Measurements from ENCODE around the gene METTL25B.

METTL25B gene

DNA sequence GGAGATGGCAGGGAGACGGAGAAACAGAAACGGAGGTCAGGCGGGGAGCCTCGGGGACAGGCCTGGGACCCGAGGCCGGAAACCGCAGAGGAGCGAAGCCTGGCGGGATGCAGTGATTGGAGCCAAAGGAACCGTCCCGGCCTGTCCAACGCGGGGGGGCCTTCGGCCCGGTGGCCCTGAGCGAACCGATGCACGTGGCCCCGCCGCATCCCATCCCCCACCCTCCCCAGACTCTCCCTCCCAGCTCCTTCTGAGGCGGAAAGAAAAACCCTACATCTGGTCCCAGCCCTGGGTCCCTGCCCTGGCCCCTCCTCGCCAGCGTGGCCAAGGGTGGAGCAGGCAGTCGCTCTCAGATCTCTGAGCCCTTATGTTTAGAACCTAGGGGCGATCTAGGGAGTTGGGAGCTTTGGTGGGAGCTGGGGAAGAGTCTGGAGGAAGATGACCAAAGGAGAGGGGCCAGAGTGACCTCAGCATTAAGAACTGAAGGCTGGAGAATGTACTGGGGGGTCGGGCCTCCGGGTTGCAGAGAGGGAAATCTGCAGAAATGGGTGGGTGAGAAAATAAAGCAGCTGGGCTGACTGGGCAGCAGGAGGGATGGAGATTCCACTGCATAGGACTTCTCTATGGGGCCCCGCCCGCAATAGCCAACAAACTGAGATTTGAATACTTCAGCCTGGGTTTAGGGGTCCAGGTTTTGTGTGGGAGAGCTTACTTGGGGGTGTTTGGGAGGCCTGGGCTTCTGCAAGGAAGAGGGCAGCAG, 21.4 kb upstream of the METTL25B start:
- no peaks in the 10 kb centered on the region for H3K36me3 ChIP-seq (ENCODE audit: insufficient read depth, low read length)
- H3K9me3 ChIP-seq (ENCODE audit: control insufficient read depth, insufficient read depth, low read length) = no peaks in the 10 kb centered on the region
- H3K9ac ChIP-seq (ENCODE audit: low read depth, low read length) = peak overlapping the region; percentile 72
- peaks cover 45% of the 10 kb centered on the region for H3K4me1 ChIP-seq (ENCODE audit: insufficient read depth, low read length)

DNA sequence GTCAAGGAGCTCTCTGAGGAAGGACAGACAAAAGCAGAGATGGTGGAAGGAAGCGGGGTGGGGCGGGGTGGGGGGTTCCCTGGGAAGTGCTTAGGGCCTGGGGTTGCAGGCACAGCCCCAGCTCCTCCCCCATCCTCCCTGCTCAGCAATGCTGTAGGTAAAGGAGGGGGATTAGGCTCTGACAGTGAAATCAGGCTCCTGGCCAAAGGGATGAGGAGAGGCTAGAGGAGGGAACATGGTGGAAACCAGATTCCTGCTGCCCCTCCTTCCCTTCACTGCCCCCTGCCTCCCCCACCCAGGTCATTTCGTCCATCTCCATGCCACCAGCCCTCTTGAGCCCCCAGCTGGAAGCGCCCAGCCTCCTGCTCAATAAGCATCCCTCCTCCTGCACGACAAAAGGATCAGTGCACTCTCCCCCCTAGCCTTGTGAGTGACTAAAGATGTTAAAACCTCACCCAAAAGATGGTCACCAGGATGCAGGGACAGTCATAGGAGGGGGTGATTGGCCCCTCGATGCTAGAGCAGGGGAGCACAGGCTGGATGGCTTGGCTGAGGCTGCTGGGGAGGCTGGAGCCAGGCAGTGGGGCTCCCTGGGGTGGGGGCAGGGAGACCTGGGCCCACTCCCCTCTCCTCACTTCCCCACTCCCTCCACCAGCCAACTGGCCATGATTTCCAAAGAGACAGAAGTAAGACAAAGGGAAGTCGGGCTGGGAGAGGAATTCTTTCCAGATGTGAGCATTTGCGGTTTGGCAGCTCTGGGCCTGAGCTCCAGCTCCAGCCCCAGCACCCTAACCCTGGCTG, 20.7 kb upstream of the METTL25B start:
- no peaks in the 10 kb centered on the region for H3K9me3 ChIP-seq (ENCODE audit: control insufficient read depth, insufficient read depth, low read length)
- peaks cover 50% of the 10 kb centered on the region for H3K4me1 ChIP-seq (ENCODE audit: insufficient read depth, low read length)
- peak overlapping the region; percentile 72 for H3K9ac ChIP-seq (ENCODE audit: low read depth, low read length)

DNA sequence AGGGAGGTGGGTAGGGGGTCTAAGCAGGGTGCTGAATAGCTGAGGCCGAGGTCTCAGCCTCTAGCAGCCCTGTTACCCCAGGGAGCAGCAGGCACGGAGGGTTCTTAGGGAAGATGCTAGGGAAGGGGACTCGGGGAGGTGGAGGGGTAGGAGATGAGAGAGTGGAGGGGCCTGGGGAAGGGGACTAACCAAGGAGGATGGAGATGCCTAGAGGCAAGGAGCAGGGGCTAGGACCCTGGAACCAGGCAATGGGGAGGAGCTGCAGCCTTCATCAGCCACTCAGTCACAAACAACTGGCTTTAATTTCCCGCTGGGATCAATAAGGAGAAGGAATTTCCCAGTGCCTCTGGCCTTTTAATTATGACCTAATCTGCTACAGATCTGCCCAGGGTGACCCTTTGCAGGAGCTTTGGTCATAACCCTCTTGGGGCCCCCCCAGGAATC, 20.0 kb upstream of the METTL25B start:
- Histone ChIP-seq H3K4me1 (ENCODE audit: insufficient read depth, low read length) (peaks cover 49% of the 10 kb centered on the region), H3K36me3 (ENCODE audit: insufficient read depth, low read length) (no peaks in the 10 kb centered on the region), H3K9ac (ENCODE audit: low read depth, low read length) (peak overlapping the region; percentile 72; the same call in 1 of the 2 replicates), H3K9me3 (ENCODE audit: control insufficient read depth, insufficient read depth, low read length) (no peaks in the 10 kb centered on the region)

More for the DNA sequence above, 20.7 kb upstream of the METTL25B start:
- no peaks in the 10 kb centered on the region for H3K36me3 ChIP-seq (ENCODE audit: insufficient read depth, low read length)

DNA sequence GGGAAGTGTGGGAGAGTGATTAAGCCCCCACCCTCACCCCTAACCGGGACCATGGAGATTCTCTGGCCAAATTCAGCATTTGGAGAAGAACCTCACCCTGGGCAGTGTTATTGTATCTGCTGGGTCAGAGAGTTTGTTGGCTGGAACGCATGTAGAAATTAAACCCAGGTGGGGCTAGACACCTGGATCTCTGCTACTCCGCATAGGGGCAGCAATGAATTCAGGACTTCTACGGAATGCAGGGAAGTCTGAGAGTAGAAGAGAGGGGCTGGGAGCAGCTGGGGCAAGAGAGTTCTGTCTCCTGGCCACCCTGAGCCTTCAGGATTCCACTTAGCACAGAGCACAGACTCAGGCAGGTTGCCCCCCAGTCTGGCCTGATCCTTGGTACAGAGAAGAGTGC, 19.2 kb upstream of the METTL25B start:
- H3K9me3 ChIP-seq (ENCODE audit: control insufficient read depth, insufficient read depth, low read length) = no peaks in the 10 kb centered on the region
- no peaks in the 10 kb centered on the region for H3K36me3 ChIP-seq (ENCODE audit: insufficient read depth, low read length)
- no peak overlapping the region for H3K9ac ChIP-seq (ENCODE audit: low read depth, low read length)
- peaks cover 41% of the 10 kb centered on the region for H3K4me1 ChIP-seq (ENCODE audit: insufficient read depth, low read length)

DNA sequence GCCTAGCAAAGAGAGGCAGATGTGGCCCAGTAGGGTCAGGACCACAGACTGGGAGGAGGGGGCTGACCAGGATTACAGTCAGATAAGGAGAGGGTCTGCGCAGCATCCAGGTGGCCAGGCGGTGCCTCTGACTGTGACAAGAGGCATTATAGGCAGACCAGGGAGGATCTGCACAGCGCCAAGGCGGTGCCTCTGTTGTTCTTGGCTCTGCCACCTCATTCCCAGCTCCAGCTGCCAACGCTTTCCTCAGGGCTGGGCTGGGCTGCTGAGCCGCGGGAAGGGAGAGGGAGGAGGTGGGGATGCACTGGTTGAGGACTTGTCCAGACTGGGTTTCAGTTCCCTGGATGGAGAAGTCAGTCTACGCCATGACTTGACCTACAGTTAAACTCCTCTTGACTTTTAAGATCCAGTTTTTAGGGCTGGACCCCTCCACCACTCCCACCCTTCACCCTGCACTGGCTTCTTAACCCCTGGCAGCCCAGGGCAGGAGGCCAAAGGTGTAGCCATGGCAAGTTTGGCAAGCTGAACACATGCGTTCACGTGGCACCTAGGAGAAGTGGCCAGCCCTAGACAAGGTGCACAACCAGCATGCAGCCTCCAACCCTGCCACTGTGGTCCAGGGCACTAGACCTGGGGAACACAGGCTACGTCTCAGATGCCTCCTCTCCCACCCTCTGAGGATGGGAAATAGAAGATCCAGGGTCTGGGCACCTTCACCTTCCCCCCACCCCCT, 18.3 kb upstream of the METTL25B start:
- Histone ChIP-seq H3K36me3 (ENCODE audit: insufficient read depth, low read length) (no peaks in the 10 kb centered on the region), H3K9me3 (ENCODE audit: control insufficient read depth, insufficient read depth, low read length) (no peaks in the 10 kb centered on the region), H3K9ac (ENCODE audit: low read depth, low read length) (no peak overlapping the region), H3K4me1 (ENCODE audit: insufficient read depth, low read length) (peaks cover 36% of the 10 kb centered on the region)

DNA sequence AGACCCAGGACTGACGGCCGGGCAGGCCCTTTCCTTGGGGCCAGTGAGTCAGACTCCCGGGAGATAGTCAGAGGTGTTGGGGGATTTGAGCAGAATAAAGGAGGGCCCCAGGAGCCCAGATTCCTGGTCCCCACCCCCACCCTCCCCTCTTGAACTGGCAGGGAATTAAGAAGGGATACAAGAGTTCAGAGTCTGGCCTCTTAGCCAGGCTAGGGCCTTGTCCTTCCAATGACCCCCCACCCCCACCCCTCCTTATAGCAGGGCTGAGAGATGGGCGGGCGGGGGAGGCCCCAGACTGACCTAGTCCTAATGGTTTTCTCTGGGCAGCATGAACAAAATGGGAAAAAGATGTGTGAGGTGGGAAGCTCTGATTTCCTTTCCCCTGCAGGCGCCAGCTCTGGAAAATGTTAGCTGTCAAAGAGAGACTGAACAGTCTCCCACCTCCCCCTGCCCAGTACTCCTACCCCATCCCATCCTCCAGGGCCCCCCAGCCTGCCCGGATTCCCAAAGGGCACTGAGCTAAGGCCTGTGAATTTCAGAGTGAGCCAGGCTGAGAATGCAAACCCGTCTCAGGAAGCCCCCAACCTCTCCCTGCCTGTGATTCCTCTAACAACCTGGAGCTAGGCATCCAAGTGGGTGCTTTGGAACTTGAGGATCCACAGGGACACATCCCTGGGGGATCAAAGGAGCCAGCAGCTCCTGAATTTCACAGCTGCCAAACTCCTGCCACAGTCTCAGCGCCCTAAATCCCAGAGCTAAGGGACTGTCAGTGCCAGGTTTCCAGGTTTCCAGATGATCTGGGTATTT, 17.1 kb upstream of the METTL25B start:
- H3K9me3 ChIP-seq (ENCODE audit: control insufficient read depth, insufficient read depth, low read length) = no peaks in the 10 kb centered on the region

DNA sequence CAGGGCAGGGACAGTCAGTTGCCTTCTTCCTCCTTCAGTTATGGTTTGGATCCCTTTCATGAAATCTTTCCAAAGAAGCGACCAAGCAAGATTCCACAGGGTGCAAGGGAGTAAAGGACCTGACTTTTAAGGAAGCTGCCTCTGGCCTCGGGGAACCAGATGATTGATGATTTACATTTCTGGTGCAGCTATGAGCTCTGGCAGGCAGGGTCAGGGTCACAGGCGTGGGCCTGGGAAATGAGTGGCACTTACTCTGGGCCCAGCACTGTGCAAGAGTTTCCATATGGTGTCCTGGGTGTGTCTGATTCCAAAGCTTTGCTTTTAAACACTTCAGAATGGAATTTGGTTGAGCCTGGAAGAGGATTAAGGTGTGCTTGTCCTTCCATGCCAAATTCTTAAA, 15.6 kb upstream of the METTL25B start:
- no peaks in the 10 kb centered on the region for H3K36me3 ChIP-seq (ENCODE audit: insufficient read depth, low read length)
- peaks cover 36% of the 10 kb centered on the region for H3K4me1 ChIP-seq (ENCODE audit: insufficient read depth, low read length)
- no peaks in the 10 kb centered on the region for H3K9me3 ChIP-seq (ENCODE audit: control insufficient read depth, insufficient read depth, low read length)
- no peak overlapping the region for H3K9ac ChIP-seq (ENCODE audit: low read depth, low read length)

More for the DNA sequence above, 17.1 kb upstream of the METTL25B start:
- H3K9ac ChIP-seq (ENCODE audit: low read depth, low read length) = no peak overlapping the region
- peaks cover 36% of the 10 kb centered on the region for H3K4me1 ChIP-seq (ENCODE audit: insufficient read depth, low read length)
- H3K36me3 ChIP-seq (ENCODE audit: insufficient read depth, low read length) = no peaks in the 10 kb centered on the region

DNA sequence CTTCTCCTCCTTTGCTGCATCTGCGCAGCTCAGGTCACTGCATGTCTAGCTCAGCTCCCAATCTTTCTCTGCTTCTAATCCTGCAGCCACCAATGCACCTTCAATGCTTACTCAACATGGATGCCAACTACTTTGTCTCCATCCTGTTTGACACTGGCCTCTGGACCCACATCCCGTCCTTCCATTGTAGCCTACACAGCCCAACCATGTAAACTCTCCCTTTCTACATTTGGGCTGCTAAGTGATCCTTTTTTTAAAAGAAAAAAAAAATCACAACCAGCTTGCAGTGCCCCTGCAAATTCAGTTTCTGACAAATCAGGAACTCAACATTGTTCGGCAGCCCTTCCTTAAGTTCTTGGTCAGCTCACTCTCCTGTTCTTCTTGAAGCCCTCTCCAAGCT, 13.4 kb upstream of the METTL25B start:
- no peak overlapping the region for H3K9ac ChIP-seq (ENCODE audit: low read depth, low read length)
- no peaks in the 10 kb centered on the region for H3K9me3 ChIP-seq (ENCODE audit: control insufficient read depth, insufficient read depth, low read length)
- H3K4me1 ChIP-seq (ENCODE audit: insufficient read depth, low read length) = peaks cover 22% of the 10 kb centered on the region

DNA sequence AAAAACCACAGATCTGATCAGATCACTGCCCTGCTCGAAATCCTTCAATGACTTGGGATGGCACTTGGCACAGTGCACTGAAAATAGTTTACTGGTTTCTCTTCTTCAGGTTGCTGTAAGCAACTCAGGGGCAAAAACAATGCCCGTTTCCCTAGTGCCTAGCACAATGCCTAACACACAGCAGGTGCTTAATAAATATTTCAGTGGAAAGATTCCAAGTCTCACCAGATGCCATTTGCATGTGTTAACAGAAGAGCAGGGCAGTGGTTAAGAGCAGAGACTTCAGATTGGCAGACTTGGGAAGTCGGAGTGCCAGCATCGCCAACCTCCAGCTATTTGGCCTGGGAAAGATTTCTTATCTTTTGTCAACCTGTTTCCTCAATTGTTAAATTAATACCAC, 10.9 kb upstream of the METTL25B start:
- H3K36me3 ChIP-seq (ENCODE audit: insufficient read depth, low read length) = peaks cover 3% of the 10 kb centered on the region; the same call in 1 of the 2 replicates
- no peaks in the 10 kb centered on the region for H3K9me3 ChIP-seq (ENCODE audit: control insufficient read depth, insufficient read depth, low read length)

More for the DNA sequence above, 13.4 kb upstream of the METTL25B start:
- H3K36me3 ChIP-seq (ENCODE audit: insufficient read depth, low read length) = no peaks in the 10 kb centered on the region

DNA sequence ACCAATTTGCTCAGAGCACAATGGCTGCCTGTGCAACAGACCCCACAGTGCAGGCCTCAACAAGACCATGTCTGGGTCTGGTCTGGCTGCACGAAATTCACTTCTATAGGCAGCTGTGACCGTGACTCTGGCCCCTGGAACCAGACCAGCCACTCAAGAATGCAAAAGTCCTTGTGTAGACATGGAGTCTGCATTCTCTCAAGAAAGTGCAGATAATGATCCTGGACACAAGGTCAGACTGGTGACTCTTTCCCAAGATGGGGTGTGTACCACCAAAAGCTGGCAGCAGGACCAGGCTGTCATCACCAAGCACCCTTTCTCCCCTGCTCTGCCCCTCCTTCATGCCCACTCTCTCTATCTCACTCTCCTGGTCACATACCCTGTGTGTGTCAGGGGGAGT, 7.1 kb upstream of the METTL25B start:
- Histone ChIP-seq H3K4me1 (ENCODE audit: insufficient read depth, low read length) (peaks cover 3% of the 10 kb centered on the region; the same call in 1 of the 2 replicates), H3K9me3 (ENCODE audit: control insufficient read depth, insufficient read depth, low read length) (no peaks in the 10 kb centered on the region), H3K9ac (ENCODE audit: low read depth, low read length) (no peak overlapping the region), H3K36me3 (ENCODE audit: insufficient read depth, low read length) (peaks cover 20% of the 10 kb centered on the region)

More for the DNA sequence above, 10.9 kb upstream of the METTL25B start:
- 0 out of 2 replicates have a peak, but pooled peaks cover 5% of the 10 kb centered on the region for H3K4me1 ChIP-seq (ENCODE audit: insufficient read depth, low read length)
- H3K9ac ChIP-seq (ENCODE audit: low read depth, low read length) = no peak overlapping the region

DNA sequence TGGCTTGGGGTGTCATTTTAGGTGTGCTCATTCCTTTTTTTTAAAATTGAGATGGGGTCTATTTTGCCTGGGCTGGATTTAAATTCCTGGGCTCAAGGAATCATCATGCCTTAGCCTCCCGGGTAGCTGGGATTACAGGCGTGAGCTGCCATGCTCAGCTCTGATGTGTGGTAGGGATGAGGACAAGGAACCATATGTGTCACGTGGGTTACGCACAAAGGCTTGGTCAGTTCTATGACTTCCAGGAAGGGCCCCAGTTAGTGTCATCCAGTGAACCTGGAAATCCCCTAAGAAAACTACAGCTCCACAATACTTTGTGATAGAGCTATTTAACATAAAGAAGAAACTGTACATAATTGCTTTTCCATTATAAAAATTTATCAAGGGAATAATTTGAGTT, 6.7 kb upstream of the METTL25B start:
- H3K9ac ChIP-seq (ENCODE audit: low read depth, low read length) = no peak overlapping the region
- H3K36me3 ChIP-seq (ENCODE audit: insufficient read depth, low read length) = peaks cover 20% of the 10 kb centered on the region
- H3K4me1 ChIP-seq (ENCODE audit: insufficient read depth, low read length) = peaks cover 3% of the 10 kb centered on the region; the same call in 1 of the 2 replicates
- no peaks in the 10 kb centered on the region for H3K9me3 ChIP-seq (ENCODE audit: control insufficient read depth, insufficient read depth, low read length)

DNA sequence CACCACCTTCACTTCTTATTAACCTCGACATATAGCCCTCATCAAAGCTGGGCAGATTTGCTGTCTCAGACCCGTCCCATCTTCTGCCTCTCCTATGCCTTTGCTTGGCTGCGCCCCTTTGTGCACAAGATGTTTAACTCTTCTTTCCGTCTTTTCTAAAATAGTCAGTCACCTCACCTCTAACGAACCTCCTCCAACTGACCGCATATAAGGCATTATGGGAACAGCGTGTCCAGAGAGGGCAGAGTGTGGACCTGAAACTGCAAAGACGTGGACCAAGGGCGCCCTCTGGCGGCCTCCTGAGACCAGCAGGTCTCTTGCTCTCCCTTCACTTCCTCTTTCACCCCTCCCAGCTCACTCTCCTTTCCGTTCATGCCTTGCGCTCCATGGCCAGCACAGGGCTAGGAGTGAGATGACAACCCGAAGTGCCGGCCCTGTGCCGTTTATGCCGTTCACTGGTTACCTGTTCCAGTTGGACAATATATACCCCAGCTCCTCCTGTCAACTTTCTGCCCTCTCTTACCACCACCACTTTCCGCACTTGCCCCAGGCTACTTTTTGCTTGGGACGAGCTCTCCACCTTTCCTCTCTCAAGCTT, 2.5 kb upstream of the METTL25B start:
- H3K9ac ChIP-seq (ENCODE audit: low read depth, low read length) = peak overlapping the region; percentile 37; the same call in 1 of the 2 replicates
- peaks cover 8% of the 10 kb centered on the region for H3K4me1 ChIP-seq (ENCODE audit: insufficient read depth, low read length)
- H3K36me3 ChIP-seq (ENCODE audit: insufficient read depth, low read length) = peaks cover 20% of the 10 kb centered on the region
- H3K9me3 ChIP-seq (ENCODE audit: control insufficient read depth, insufficient read depth, low read length) = no peaks in the 10 kb centered on the region

DNA sequence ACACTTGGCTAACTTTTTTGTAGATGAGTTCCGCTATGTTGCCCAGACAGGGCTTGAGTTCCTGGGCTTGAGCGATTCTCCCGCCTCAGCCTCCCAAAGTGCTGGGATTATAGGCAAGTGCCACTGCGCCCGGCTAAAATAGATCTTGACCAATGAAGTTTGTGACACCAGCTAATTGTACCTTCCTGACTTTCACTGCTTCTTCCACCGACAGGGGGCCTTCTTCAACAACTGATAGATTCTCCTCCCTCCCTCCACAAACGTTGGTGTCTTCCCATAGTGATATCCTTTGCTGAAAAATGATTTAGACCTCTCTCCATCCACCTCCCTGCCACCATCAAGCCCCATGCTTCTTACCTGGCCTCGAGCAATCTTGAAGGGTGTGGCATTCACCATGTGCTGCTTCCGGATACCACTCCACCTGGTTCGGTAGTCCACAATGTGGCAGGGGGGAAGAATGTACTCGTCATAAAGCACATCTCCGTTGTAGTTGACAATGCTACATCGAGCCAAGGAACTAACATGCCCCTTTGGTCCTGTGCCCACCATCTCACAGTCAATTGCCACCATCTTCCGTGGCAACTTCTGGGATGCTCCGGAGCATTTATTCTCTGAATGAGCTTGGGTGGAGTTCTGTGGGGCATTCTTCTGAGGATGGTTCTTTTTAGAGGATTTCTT, 1.6 kb upstream of the METTL25B start:
- no peaks in the 10 kb centered on the region for H3K9me3 ChIP-seq (ENCODE audit: control insufficient read depth, insufficient read depth, low read length)
- H3K9ac ChIP-seq (ENCODE audit: low read depth, low read length) = peak overlapping the region; percentile 37; the same call in 1 of the 2 replicates
- H3K36me3 ChIP-seq (ENCODE audit: insufficient read depth, low read length) = peaks cover 17% of the 10 kb centered on the region
- peaks cover 8% of the 10 kb centered on the region for H3K4me1 ChIP-seq (ENCODE audit: insufficient read depth, low read length)

All from ES-I3 (cell line).